Activated CD4-positive, alpha-beta T cell treated with anti-CD3 and anti-CD28 coated beads, Interleukin-2, Interleukin-6, amounts not matched to agents 100 ng/mL and 50 ng/mL, durations not matched to agents 16 hours and 8 hours (primary cell): ENCODE measurements around the gene TAF1B.
A peak's percentile ranks its signal among the peaks of the same experiment; 100 is the strongest.
"Not testable (repeated sequence)": the region's sequence is repeated elsewhere in the genome, so short reads cannot be mapped to it uniquely, and the experiment has no call there.

Source experiments
- DNase-seq: peaks from one replicate; pipeline ENCODE4 v3.0.0-alpha.2; 2020

Gene TAF1B

GRCh38 chr2:9832586-9832985 lies 10.7 kb upstream of the TAF1B start:
- no peak for DNase-seq

DNA sequence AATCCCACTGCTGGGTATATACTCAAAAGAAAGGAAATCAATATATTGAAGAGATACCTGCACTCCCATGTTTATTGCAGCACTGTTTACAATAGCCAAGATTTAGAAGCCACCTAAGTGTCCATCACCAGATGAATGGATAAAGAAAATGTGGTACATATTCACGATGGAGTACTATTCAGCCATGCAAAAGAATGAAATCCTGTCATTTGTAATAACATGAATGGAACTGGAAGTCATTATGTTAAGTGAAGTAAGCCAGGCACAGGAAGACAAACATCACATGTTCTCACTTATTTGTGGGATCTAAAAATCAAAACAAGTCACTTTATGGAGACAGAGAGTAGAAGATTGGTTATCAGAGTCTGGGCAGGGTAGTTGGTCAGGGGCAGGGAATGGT lies 8.2 kb upstream of the TAF1B start:
- DNase-seq, result not testable (repeated sequence)

DNA sequence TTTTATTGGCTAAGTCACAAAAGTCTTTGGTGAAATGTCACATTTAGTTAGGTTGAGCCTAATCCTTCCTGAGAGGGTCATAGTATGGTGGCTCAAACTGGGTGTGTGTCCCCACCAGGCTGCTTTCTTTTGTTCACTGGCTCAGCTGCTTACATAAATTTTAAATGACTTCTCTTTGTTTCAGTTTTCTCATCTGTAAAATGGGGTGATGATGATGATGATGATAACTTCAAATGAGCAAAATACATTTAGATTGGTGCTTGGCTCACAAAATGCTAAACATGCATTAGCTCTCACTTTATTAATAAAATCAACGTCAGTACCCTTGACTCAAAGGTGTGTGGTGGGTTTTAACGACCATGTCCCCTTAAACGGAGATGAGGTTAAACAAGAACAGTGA lies 7.2 kb upstream of the TAF1B start:
- no peak for DNase-seq

DNA sequence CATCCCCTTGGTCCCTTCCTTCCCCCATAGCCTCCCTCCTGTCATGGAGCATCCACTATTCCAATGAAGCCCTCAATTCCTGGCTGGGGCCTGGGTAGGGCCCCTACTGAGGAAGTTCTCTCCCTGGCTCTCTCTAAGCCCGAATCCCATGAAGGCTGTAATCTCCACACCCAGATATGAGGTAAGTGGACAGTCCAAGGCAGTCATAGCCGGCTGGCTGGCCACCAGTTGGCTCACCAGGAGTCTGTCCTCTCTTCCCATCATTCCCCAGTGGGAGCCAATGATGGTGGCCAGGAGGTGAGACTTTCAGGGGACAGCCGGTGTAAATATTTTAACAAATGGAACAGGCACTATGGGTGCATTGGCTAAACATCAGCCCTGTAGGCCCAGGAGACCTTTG lies 6.8 kb upstream of the TAF1B start:
- DNase-seq, result no peak

GRCh38 chr2:9837451-9837850 lies 5.8 kb upstream of the TAF1B start:
- no peak for DNase-seq

DNA sequence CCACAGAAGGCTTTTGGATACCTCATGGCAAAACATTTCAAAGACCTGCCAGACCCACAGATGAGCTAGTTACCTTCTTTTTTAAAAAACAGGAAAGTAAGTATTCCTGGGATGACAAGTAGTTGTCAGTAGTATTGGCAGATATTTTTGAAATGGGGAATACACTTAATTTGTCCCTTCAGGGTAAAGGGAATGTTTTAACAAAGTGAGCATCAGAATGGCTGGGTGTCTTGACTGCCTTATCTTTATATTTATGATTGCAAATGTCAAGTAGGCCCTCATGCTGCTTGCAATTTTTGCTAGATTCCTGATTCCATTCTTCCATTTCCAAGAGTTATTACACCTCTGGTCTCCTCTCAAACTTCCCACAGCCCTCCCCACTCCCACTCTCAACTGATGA lies 4.9 kb upstream of the TAF1B start:
- no peak for DNase-seq

- DNase-seq, result no peak
Observed at GRCh38 chr2:9842487-9843228, 616 bp upstream of the TAF1B start.

DNA sequence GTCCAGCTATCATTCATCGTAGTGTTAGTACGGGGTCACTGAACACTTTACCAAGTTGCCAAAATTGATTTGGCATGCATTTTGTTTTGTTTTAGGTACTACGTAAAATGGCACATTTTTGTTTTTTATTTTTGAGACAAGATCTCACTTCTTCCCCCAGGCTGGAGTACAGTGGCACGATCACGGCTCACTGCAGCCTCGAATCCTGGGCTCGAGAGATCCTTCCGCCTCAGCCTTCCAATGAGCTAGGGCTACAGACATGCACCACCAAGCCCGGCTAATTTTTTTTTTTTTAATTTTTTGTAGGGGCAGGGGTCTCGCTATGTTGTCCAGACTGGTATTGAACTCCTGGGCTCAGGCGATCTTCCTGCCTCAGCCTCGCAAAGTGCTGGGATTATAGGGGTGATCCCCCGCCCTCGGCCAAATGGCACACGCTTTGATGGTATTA lies 786 bp downstream of the TAF1B start:
- DNase-seq, result peak; percentile 30

DNA sequence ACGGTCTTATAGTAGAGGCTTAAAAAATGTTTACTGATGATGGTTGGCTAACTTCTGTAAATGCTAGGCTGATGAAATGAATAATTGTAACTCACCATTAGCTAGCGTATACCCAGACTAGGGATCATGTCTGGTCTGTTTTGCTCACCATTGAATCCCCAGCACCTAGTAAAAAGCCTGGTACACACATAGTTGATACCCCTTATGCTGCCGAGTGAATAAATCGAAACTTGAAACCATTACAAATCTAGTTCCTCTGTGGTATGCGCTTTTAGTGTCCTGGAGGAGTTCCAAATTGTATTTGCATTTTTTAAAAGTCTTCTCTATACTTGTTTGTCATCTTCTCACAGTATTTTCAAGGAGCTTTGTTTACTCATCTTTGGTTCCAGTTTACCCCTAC lies 1.3 kb downstream of the TAF1B start:
- peak; percentile 52 for DNase-seq

DNA sequence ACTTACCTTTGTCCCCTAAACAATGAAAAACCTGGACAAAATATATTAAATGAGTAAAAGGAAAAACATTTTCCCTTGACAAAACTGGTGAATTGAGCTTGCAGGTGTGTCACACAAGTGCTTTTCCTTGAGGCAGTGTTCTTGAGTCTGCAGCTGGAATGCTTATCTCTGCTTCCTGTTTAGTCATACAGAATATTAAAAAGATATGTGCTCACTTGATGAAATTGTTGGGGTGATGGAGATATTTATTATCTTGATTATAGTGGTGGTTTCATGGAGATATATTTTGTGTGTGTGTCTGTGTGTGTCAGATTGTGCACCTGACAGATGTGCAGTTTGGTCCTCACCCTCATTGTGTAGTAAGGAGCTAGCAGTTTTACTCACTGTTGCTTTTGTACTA lies 3.3 kb downstream of the TAF1B start:
- no peak for DNase-seq

GRCh38 chr2:9847140-9847539 lies 3.9 kb downstream of the TAF1B start:
- no peak for DNase-seq

- DNase-seq, result no peak
Observed at GRCh38 chr2:9852881-9853280, 9.6 kb downstream of the TAF1B start.

GRCh38 chr2:9857814-9858729 lies 14.8 kb downstream of the TAF1B start:
- no peak for DNase-seq

DNA sequence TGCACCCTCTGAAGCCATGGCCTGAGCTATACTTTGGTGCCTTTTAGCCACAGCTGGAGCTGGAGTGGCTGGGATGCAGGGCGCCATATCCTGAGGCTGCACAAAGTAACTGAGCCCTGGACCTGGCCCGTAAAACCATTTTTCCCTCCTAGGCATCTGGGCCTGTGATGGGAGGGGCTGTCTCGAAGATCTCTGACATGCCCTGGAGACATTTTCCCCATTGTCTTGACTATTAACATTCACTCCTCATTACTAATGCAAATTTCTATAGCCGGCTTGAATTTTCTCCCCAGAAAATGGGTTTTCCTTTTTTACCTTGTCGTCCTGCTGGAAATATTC lies 15.4 kb downstream of the TAF1B start:
- no peak for DNase-seq

- DNase-seq, result not testable (repeated sequence)
Observed at GRCh38 chr2:9860922-9861580, 17.8 kb downstream of the TAF1B start.

GRCh38 chr2:9867881-9868280 lies 24.6 kb downstream of the TAF1B start:
- no peak for DNase-seq

DNA sequence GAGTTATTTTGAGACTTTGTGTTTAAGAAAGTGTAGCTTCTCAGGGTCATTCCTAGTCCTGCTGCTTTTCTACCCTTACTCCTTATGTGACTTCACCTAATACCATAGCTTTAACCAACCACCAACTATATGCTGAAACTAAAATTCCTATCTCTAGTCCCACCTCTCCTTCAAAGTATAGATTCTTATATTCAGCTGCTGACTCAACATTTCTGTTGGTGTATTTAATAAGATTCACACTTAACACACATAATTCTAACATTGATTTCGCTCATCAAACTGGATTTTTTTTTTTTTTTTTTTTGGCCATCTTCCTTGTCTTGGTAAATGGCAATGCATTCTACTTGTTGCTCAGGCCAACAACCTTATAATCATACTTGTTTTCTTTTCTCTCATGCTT lies 30.1 kb downstream of the TAF1B start:
- DNase-seq, result no peak

- no peak for DNase-seq
Observed at GRCh38 chr2:9877026-9877425, 33.8 kb downstream of the TAF1B start.

DNA sequence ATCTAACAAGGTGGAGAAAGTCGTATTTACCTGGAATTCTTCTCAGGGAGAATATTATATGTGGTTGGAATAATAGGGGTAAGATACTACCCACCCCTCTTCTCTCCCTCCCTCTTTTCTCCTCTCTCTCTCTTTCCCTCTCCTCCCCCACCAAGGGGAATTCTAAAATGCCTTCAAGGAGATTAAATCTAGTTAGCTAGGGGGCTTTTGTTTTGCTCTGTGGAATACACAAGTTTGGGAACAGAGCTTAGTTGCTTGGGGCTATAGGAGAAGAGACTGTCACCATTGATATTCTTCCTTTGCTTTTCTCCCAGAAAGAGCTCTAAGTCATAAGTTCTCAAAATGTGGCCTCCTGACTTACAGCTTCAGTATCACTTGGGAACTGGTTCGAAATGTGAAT lies 34.5 kb downstream of the TAF1B start:
- no peak for DNase-seq

DNA sequence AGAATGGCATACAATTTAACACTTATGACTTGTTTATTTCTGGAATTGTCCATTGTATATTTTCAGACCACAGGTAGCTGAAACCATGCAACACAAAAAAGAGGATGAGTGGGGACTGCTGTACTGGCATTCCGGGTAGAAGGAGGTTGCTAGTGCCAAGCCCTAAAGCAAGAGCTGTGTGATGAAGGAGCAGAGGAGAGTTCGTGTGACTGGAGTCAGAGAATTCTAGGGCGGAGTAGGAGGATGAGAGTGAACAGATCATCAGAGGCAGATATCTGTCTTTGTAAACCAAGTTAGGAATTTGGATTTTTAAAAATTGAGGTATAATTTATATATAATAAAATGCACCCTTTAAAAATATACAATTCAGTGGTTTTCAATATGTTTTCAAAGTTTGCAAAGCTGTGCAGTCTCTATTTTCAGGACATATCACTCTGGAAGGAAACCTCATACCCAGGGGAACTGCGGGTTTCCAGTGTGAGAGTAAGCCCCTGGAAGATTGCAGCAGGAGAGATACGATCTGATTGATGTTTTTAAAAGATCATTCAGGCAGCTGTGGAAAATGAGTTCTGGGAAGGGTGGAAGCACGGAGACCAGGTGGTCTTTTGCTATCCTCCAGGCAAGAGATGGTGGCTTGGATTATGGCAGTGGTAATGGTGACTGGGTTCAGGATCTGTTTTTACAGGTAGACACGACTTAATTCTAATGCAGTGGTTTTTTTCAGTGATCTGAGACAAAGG lies 36.4 kb downstream of the TAF1B start:
- no peak for DNase-seq

DNA sequence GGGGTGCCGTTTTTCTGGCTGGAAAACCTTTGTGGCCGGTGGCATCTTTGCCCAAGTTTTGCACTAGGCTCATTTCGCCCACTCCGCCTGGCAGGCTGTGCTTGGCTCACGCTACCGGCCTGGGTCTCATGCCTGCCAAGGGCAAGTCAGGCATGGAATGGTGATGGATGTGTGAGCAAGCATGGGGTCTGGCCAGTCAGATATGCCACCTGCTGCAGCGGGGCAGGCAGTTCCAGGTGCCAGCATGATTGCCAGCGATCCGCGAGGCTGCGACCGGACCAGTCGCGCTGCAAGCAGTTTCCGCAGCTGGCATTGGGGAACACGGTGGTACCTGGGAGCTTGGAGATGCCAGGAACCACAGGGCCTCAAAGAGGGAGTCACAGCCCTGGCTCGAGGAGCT lies 40.6 kb downstream of the TAF1B start:
- no peak for DNase-seq

DNA sequence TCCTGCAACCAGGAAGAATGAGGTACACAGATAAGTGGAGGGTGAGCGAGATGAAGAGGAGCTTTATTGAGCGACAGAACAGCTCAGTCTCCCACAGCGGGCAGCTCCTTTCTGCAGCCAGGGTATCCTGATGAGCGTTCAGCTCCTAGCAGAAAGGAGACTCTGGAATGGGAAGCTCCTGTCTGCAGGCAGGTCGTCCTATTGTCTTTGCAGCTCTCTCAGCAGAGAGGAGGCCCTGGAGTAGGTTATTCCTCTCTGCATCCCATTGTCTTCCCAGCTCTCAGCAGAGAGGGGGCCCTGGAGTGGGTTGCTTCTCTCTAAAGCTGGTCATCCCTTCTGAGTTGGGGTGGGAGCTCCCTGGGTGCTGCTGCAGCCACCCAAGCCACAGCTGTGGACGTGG lies 41.2 kb downstream of the TAF1B start:
- no peak for DNase-seq

DNA sequence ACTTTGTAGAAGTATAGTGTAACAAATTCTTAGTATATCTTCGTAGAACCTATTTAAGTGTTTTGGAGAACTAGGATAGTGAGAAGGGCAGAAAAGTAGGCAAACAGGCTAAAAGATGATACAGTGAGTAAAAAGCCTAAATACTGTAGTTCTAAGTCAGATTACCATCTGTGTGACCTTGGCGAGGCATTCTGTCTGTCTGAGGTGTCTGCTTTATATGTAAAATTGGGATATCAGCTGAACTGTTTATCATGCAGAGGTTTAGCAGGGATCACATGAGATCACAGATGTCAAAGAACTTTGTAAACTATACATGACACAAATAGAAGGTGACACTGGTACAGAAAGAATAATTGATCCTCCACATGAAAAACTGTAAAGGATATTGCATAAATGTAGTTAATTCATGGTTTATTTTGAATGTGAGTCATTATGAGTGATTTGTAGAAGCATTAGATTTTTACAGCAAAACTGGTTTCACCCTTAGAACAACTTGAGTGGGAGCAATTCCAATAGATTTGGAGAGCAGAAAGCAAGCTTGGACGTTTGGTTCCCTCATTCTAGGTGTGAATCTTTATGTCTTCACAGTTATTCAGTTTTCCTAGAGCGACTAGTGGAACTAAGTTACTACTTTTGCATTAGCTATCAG lies 41.9 kb downstream of the TAF1B start:
- no peak for DNase-seq
